H9 (cell line): ENCODE data around the gene TMEM183A. TPM values are rescaled to one million over a fixed set of nuclear protein-coding genes. Genes with fewer than 3 reads are reported as not detected.

Experiments used
- DNase-seq: peaks from one replicate; pipeline ENCODE4 v3.0.0-alpha.2; 2017
- H2AFZ ChIP-seq: one replicate; pipeline ENCODE4 v1.6.1; 2013; ENCODE audit warnings: mild to moderate bottlenecking, low read length, control low read depth, moderate library complexity
- H2AK5ac ChIP-seq: 2 replicates; pipeline ENCODE4 v1.6.1; 2013; ENCODE audit warnings: low read length, control low read depth, mixed read lengths; ENCODE audit not compliant: insufficient read length
- H2BK120ac ChIP-seq: one replicate; pipeline ENCODE4 v1.6.1; 2013; ENCODE audit warnings: low read depth, mild to moderate bottlenecking, low read length, control low read depth, inconsistent platforms; ENCODE audit not compliant: poor library complexity, severe bottlenecking
- H2BK12ac ChIP-seq: 2 replicates; pipeline ENCODE4 v1.6.1; 2013; ENCODE audit warnings: low read length, control low read depth, mixed read lengths, low read depth; ENCODE audit not compliant: insufficient read length
- H2BK15ac ChIP-seq: 2 replicates; pipeline ENCODE4 v1.6.1; 2013; ENCODE audit warnings: low read depth, low read length, control low read depth
- H2BK20ac ChIP-seq: one replicate; pipeline ENCODE4 v1.6.1; 2013; ENCODE audit warnings: low read depth, mild to moderate bottlenecking, low read length, control low read depth, inconsistent platforms; ENCODE audit not compliant: poor library complexity, severe bottlenecking
- H2BK5ac ChIP-seq: 2 replicates; pipeline ENCODE4 v1.6.1; 2013; ENCODE audit warnings: low read length, control low read depth, mixed read lengths; ENCODE audit not compliant: insufficient read length
- H3K14ac ChIP-seq: 2 replicates; pipeline ENCODE4 v1.6.1; 2013; ENCODE audit warnings: low read length, control low read depth; ENCODE audit not compliant: insufficient read depth
- H3K18ac ChIP-seq: 2 replicates; pipeline ENCODE4 v1.6.1; 2013; ENCODE audit warnings: low read depth, mild to moderate bottlenecking, mixed read lengths, low read length, control low read depth; ENCODE audit not compliant: insufficient read length
- H3K23ac ChIP-seq: 2 replicates; pipeline ENCODE4 v1.6.1; 2013; ENCODE audit warnings: low read length, control low read depth, mixed read lengths, low read depth; ENCODE audit not compliant: insufficient read length
- H3K23me2 ChIP-seq: 2 replicates; pipeline ENCODE4 v1.6.1; 2013; ENCODE audit warnings: low read depth, mild to moderate bottlenecking, mixed read lengths, low read length, control low read depth; ENCODE audit not compliant: insufficient read length, poor library complexity, severe bottlenecking
- H3K27ac ChIP-seq: 2 replicates; pipeline ENCODE4 v1.5.1; 2013; ENCODE audit warnings: low read length, control low read depth, mixed read lengths, low read depth; ENCODE audit not compliant: insufficient read length
- H3K27me3 ChIP-seq: 2 replicates; pipeline ENCODE4 v1.6.1; 2013; ENCODE audit warnings: low read length, control low read depth, inconsistent platforms; ENCODE audit not compliant: insufficient read depth
- H3K4ac ChIP-seq: 2 replicates; pipeline ENCODE4 v1.6.1; 2013; ENCODE audit warnings: low read depth, mild to moderate bottlenecking, control low read depth, inconsistent platforms, low read length, moderate library complexity
- H3K4me1 ChIP-seq: 2 replicates; pipeline ENCODE4 v1.6.1; 2013; ENCODE audit warnings: low read length, control low read depth, inconsistent platforms; ENCODE audit not compliant: insufficient read depth
- H3K4me2 ChIP-seq: 2 replicates; pipeline ENCODE4 v1.6.1; 2013; ENCODE audit warnings: low read length, control low read depth, mixed read lengths; ENCODE audit not compliant: insufficient read length, insufficient read depth
- H3K56ac ChIP-seq: 2 replicates; pipeline ENCODE4 v1.6.1; 2013; ENCODE audit warnings: low read depth, mild to moderate bottlenecking, mixed read lengths, low read length, control low read depth; ENCODE audit not compliant: insufficient read length
- H3K79me1 ChIP-seq: 2 replicates; pipeline ENCODE4 v1.6.1; 2013; ENCODE audit warnings: low read depth, mild to moderate bottlenecking, moderate library complexity, low read length, control low read depth, inconsistent platforms; ENCODE audit not compliant: insufficient read depth, poor library complexity, severe bottlenecking
- H3K79me2 ChIP-seq: 2 replicates; pipeline ENCODE4 v1.6.1; 2013; ENCODE audit warnings: low read length, control low read depth, inconsistent platforms; ENCODE audit not compliant: insufficient read depth
- H3K9ac ChIP-seq: 2 replicates; pipeline ENCODE4 v1.6.1; 2013; ENCODE audit warnings: low read length, control low read depth, mixed read lengths; ENCODE audit not compliant: insufficient read length; ENCODE audit errors: extremely low read depth
- H3K9me3 ChIP-seq: one replicate; pipeline ENCODE4 v1.6.1; 2013; ENCODE audit warnings: low read depth, low read length, inconsistent platforms; ENCODE audit not compliant: control insufficient read depth
- H3T11ph ChIP-seq: one replicate; pipeline ENCODE4 v1.6.1; 2013; ENCODE audit warnings: mild to moderate bottlenecking, low read length, control low read depth, inconsistent platforms
- H4K20me1 ChIP-seq: one replicate; pipeline ENCODE4 v1.6.1; 2013; ENCODE audit not compliant: control insufficient read depth, insufficient read length, insufficient read depth
- H4K5ac ChIP-seq: 2 replicates; pipeline ENCODE4 v1.6.1; 2013; ENCODE audit warnings: low read depth, mild to moderate bottlenecking, mixed read lengths, low read length, control low read depth; ENCODE audit not compliant: insufficient read length
- H4K8ac ChIP-seq: replicated peaks from 2 replicates; pipeline ENCODE4 v1.6.1; 2013; ENCODE audit warnings: low read length, control low read depth, mixed read lengths, low read depth; ENCODE audit not compliant: insufficient read length
- H4K91ac ChIP-seq: 2 replicates; pipeline ENCODE4 v1.6.1; 2013; ENCODE audit warnings: low read depth, mild to moderate bottlenecking, moderate library complexity, mixed read lengths, low read length, control low read depth; ENCODE audit not compliant: insufficient read length
- H3K27ac Mint-ChIP-seq, 3 experiments: 2 replicates in 2 of 3; 3 replicates in 1 of 3; pipeline ENCODE4 v1.8.0; 2020 to 2021; ENCODE audit warnings: mixed read lengths in 3 of 3, mild to moderate bottlenecking in 1 of 3, moderate library complexity in 1 of 3
- H3K27me3 Mint-ChIP-seq: 2 replicates; pipeline ENCODE4 v1.8.0; 2021; ENCODE audit warnings: low read depth, mild to moderate bottlenecking, moderate library complexity, mixed read lengths
- H3K36me3 Mint-ChIP-seq, 3 experiments: 2 replicates in 2 of 3; 3 replicates in 1 of 3; pipeline ENCODE4 v1.8.0; 2020 to 2021; ENCODE audit warnings: low read depth in 3 of 3, mixed read lengths in 3 of 3; ENCODE audit not compliant: insufficient read depth in 1 of 3
- H3K4me1 Mint-ChIP-seq, 2 experiments: 2 replicates each; pipeline ENCODE4 v1.8.0; 2020; ENCODE audit warnings: mixed read lengths in 2 of 2
- H3K4me3 Mint-ChIP-seq, 2 experiments: 2 replicates in 1 of 2; 3 replicates in 1 of 2; pipeline ENCODE4 v1.8.0; 2020 to 2021; ENCODE audit warnings: mild to moderate bottlenecking in 2 of 2, mixed read lengths in 2 of 2, moderate library complexity in 1 of 2
- H3K9me3 Mint-ChIP-seq, 2 experiments: 2 replicates in 1 of 2; 3 replicates in 1 of 2; pipeline ENCODE4 v1.8.0; 2020; ENCODE audit warnings: mild to moderate bottlenecking in 2 of 2, mixed read lengths in 2 of 2, moderate library complexity in 1 of 2
- CTCF ChIP-seq: fragments of 200-600 bp; sonication (generic); conservative IDR thresholded peaks from 3 replicates; pipeline ENCODE4 v1.8.0; 2021; ENCODE audit warnings: antibody characterized with exemption, mild to moderate bottlenecking
- WGBS: extraction: QIAGEN DNeasy Blood & Tissue Kit; methylation state at CpG from one replicate; pipeline ENCODE4 v1.1.7; 2013; ENCODE audit warnings: missing lambda C conversion rate, low lambda C conversion rate, mixed read lengths; ENCODE audit not compliant: insufficient read length; ENCODE audit errors: extremely low coverage; 5-methylcytosine and 5-hydroxymethylcytosine counted together
- total RNA-seq: library from RNA; stranded (reverse); gene quantifications from 2 replicates; pipeline ENCODE4 v1.2.1, GENCODE V29; 2021

Gene TMEM183A
- total RNA-seq, 1 experiment from 2014 or later = 93.4 TPM

- H4K5ac ChIP-seq = no peak overlapping the region
- H3K18ac ChIP-seq = no peak overlapping the region
- H3K23me2 ChIP-seq = no peaks in the 10 kb centered on the region
- no peak overlapping the region for H3K27ac ChIP-seq
- no peak overlapping the region for H2AFZ ChIP-seq
- no peak overlapping the region for H3K4ac ChIP-seq
- TF ChIP-seq CTCF = no peak
- no peaks in the 10 kb centered on the region for H3K27me3 ChIP-seq
- H2AK5ac ChIP-seq = no peak overlapping the region
- H3K4me3 Mint-ChIP-seq = no peak overlapping the region
- H2BK5ac ChIP-seq = no peak overlapping the region
- H2BK120ac ChIP-seq = no peak overlapping the region
- H3K4me2 ChIP-seq = no peak overlapping the region
- no peaks in the 10 kb centered on the region for H3K79me2 ChIP-seq
- peaks cover 36 to 62% of the 10 kb centered on the region in 2 experiments for H3K4me1 Mint-ChIP-seq
- H4K8ac ChIP-seq = no peak overlapping the region
- no peak overlapping the region for H2BK12ac ChIP-seq
- no peak for DNase-seq
- H3K14ac ChIP-seq = no peak overlapping the region; the same call in 1 of the 2 replicates
- H4K20me1 ChIP-seq = no peaks in the 10 kb centered on the region
- H3K27me3 Mint-ChIP-seq = no peaks in the 10 kb centered on the region; the same call in 1 of the 2 replicates
- no peak overlapping the region for H3K56ac ChIP-seq
- H3K27ac Mint-ChIP-seq = no peak overlapping the region; a peak in 1 of 7 replicates
- no peak overlapping the region for H2BK20ac ChIP-seq
- no peak overlapping the region for H4K91ac ChIP-seq
- no peak overlapping the region for H2BK15ac ChIP-seq
- no peaks in the 10 kb centered on the region for H3K79me1 ChIP-seq
- no peak overlapping the region for H3T11ph ChIP-seq
- H3K4me1 ChIP-seq = peaks cover 2% of the 10 kb centered on the region; the same call in 1 of the 2 replicates
- H3K9ac ChIP-seq = no peak overlapping the region
- H3K9me3 ChIP-seq = no peaks in the 10 kb centered on the region
- H3K9me3 Mint-ChIP-seq = no peaks in the 10 kb centered on the region
- H3K23ac ChIP-seq = no peak overlapping the region
- WGBS = no CpG with 5 or more reads among the region's 14 CpGs
- peaks cover 0 to 19% (median 9%) of the 10 kb centered on the region in 3 experiments; a peak in 4 of 7 replicates for H3K36me3 Mint-ChIP-seq
These were observed 42.5 kb downstream of the TMEM183A start for GRCh38 chr1:203049576-203050180.
